Small intestine (tissue), 7 donors: ENCODE results near the gene PACRG. TPM values are rescaled to one million over a fixed set of nuclear protein-coding genes. Genes with fewer than 3 reads are reported as not detected.

Source experiments
- DNase-seq, 2 donors: peaks; one replicate each; pipeline versions ENCODE4 v3.0.0 to v3.0.0-alpha.2; 2013
- FAIRE-seq: peaks from 2 replicates; lab custom pipeline; 2012; peaks lifted over from hg19 to GRCh38; lab: Jason Lieb, UNC
- H3K27ac ChIP-seq, 3 donors: one replicate each; pipeline ENCODE4 v1.5.1; 2013; ENCODE audit warnings: low read length in 2 of 3, mild to moderate bottlenecking in 2 of 3, control low read depth in 1 of 3, inconsistent platforms in 1 of 3, low read depth in 1 of 3, moderate library complexity in 1 of 3
- H3K27me3 ChIP-seq, 3 donors: one replicate each; pipeline ENCODE4 v1.6.1; 2013; ENCODE audit warnings: low read length in 3 of 3, inconsistent platforms in 1 of 3; ENCODE audit not compliant: control insufficient read depth in 3 of 3, insufficient read depth in 3 of 3
- H3K36me3 ChIP-seq, 3 donors: one replicate each; pipeline ENCODE4 v1.6.1; 2013; ENCODE audit warnings: low read length in 3 of 3, inconsistent platforms in 1 of 3, low read depth in 1 of 3, mild to moderate bottlenecking in 1 of 3, moderate library complexity in 1 of 3; ENCODE audit not compliant: control insufficient read depth in 3 of 3, insufficient read depth in 2 of 3
- H3K4me1 ChIP-seq, 3 donors: one replicate each; pipeline ENCODE4 v1.6.1; 2013; ENCODE audit warnings: low read length in 2 of 3, inconsistent platforms in 1 of 3, low read depth in 1 of 3, mild to moderate bottlenecking in 1 of 3, moderate library complexity in 1 of 3; ENCODE audit not compliant: control insufficient read depth in 3 of 3, insufficient read depth in 2 of 3
- H3K4me3 ChIP-seq, 3 donors: one replicate each; pipeline ENCODE4 v1.5.1; 2013; ENCODE audit warnings: low read length in 3 of 3, control low read depth in 1 of 3, inconsistent platforms in 1 of 3, low read depth in 1 of 3, mild to moderate bottlenecking in 1 of 3, moderate library complexity in 1 of 3
- H3K9me3 ChIP-seq, 2 donors: one replicate each; pipeline ENCODE4 v1.6.1; 2013; ENCODE audit warnings: low read depth in 1 of 2, low read length in 1 of 2; ENCODE audit not compliant: control insufficient read depth in 2 of 2, insufficient read depth in 1 of 2
- WGBS, 3 donors: extraction: QIAGEN DNeasy Blood & Tissue Kit; methylation state at CpG; one replicate each; pipeline ENCODE4 v1.1.7; 2013; 5-methylcytosine and 5-hydroxymethylcytosine counted together
- polyA plus RNA-seq, 4 donors: library from polyadenylated mRNA; stranded (reverse) in 3 of 4; unstranded in 1 of 4; fragments of 200-250 nt in 3 of 4; fragments of 120-200 nt in 1 of 4; gene quantifications; one replicate each; pipeline versions ENCODE4 v1.2.1 to v1.2.3, GENCODE V29; 2013
- donor health status: healthy with polysubstance abuse.
- donor health status: control.
- donor health status: control.
- donor health status: Bipolar disorder and iron deficiency.
- donor health status: healthy.

The PACRG gene
- polyA plus RNA-seq, 4 donors, result 0.49 to 1.5 TPM; not detected in 2

DNA sequence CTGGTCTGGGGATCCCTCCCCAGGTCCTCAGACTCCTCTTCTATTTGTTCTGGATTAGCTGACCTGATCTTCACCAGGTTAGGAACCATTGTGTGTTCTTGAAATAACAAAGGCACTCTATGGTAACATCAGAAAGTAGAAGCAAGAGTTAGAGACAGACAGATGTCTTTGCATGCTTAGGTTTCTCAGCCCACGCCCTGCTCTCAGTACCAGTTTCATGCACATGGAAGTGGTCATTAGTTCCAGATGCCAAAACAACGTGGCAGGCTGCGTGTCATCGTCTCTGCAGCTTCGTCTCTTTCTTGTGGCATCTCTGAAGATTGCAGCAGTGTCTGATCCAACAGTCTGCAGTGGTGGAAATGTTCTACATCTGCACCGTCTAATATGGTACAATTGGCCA is 89.4 kb downstream of the PACRG start:
- Histone ChIP-seq H3K27ac (no peak overlapping the region), H3K9me3 (no peaks in the 10 kb centered on the region), H3K27me3 (no peaks in the 10 kb centered on the region), H3K4me1 (no peaks in the 10 kb centered on the region), H3K4me3 (no peak overlapping the region), H3K36me3 (no peaks in the 10 kb centered on the region)
- 79 to 87% (median 86%) methylated on average over 6 of the region's 6 CpGs for WGBS, 3 donors
- no peak for DNase-seq
- FAIRE-seq, result no peak

- FAIRE-seq, result no peak
- Histone ChIP-seq H3K36me3 (no peaks in the 10 kb centered on the region), H3K4me1 (no peaks in the 10 kb centered on the region)
Observed at GRCh38 chr6:162819284-162819683, 91.5 kb downstream of the PACRG start.

DNA sequence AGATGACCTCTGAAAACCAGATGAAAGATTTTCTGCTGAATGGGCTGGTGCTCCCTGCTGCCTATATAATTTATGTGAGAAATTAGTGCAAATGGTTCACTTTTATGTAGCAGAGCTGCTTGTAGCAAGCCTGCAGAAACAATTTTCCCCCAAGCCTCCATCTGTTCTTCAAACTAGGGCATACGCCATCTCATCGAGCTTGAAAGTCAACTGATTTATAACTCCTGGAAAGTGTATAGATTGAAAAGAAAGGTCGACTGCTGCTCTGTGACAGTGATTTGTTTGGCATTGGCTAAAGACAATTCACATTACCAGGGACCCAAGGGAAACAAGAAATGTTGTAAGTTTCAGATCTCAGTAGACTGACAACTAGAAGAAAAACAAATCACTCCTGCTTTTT is 93.3 kb downstream of the PACRG start:
- no peaks in the 10 kb centered on the region for H3K27me3 ChIP-seq
- no peaks in the 10 kb centered on the region for H3K9me3 ChIP-seq
- no peaks in the 10 kb centered on the region for H3K4me1 ChIP-seq
- FAIRE-seq, result no peak
- 27 to 50% (median 45%) methylated on average over 3 of the region's 3 CpGs for WGBS, 3 donors
- no peaks in the 10 kb centered on the region for H3K36me3 ChIP-seq
- no peak overlapping the region for H3K4me3 ChIP-seq
- H3K27ac ChIP-seq, result no peak overlapping the region
- no peak for DNase-seq

More at GRCh38 chr6:162819284-162819683, 91.5 kb downstream of the PACRG start:
- no peak for DNase-seq
- Histone ChIP-seq H3K27ac (no peak overlapping the region), H3K9me3 (no peaks in the 10 kb centered on the region), H3K4me3 (no peak overlapping the region), H3K27me3 (no peaks in the 10 kb centered on the region)
- 79 to 82% (median 79%) methylated on average over 2 of the region's 2 CpGs for WGBS, 3 donors

- Histone ChIP-seq H3K4me3 (no peak overlapping the region), H3K9me3 (no peaks in the 10 kb centered on the region), H3K27ac (no peak overlapping the region), H3K4me1 (no peaks in the 10 kb centered on the region), H3K36me3 (no peaks in the 10 kb centered on the region), H3K27me3 (no peaks in the 10 kb centered on the region)
- no peak for FAIRE-seq
- WGBS, 3 donors, result 67 to 73% (median 71%) methylated on average over 6 of the region's 6 CpGs
- DNase-seq, result no peak
Observed at GRCh38 chr6:162825597-162825996, 97.8 kb downstream of the PACRG start.

GRCh38 chr6:162829013-162829742 is 101.4 kb downstream of the PACRG start:
- H3K4me3 ChIP-seq, result no peak overlapping the region
- no peak overlapping the region for H3K27ac ChIP-seq
- no peaks in the 10 kb centered on the region for H3K27me3 ChIP-seq
- WGBS, 3 donors, result 74 to 79% (median 76%) methylated on average over 8 of the region's 8 CpGs
- no peaks in the 10 kb centered on the region for H3K36me3 ChIP-seq
- no peak for DNase-seq
- H3K9me3 ChIP-seq, result no peaks in the 10 kb centered on the region
- H3K4me1 ChIP-seq, result no peaks in the 10 kb centered on the region
- no peak for FAIRE-seq

- Histone ChIP-seq H3K27me3 (no peaks in the 10 kb centered on the region), H3K4me3 (no peak overlapping the region), H3K4me1 (no peaks in the 10 kb centered on the region), H3K36me3 (no peaks in the 10 kb centered on the region), H3K9me3 (peaks cover 0 to 2% of the 10 kb centered on the region in 2 donors), H3K27ac (no peak overlapping the region)
- WGBS, 3 donors, result 70 to 77% (median 77%) methylated on average over 4 of the region's 4 CpGs
- no peak for FAIRE-seq
- DNase-seq, result no peak
Observed at GRCh38 chr6:162833776-162834175, 106.0 kb downstream of the PACRG start.

- 70 to 79% (median 73%) methylated on average over 9 of the region's 9 CpGs for WGBS, 3 donors
- H3K4me3 ChIP-seq, result no peak overlapping the region
- FAIRE-seq (no peak), DNase-seq (no peak)
- no peaks in the 10 kb centered on the region for H3K36me3 ChIP-seq
- no peak overlapping the region for H3K27ac ChIP-seq
- no peaks in the 10 kb centered on the region for H3K9me3 ChIP-seq
- H3K4me1 ChIP-seq, result no peaks in the 10 kb centered on the region
- H3K27me3 ChIP-seq, result no peaks in the 10 kb centered on the region
Observed at GRCh38 chr6:162845972-162846371, 118.2 kb downstream of the PACRG start.

DNA sequence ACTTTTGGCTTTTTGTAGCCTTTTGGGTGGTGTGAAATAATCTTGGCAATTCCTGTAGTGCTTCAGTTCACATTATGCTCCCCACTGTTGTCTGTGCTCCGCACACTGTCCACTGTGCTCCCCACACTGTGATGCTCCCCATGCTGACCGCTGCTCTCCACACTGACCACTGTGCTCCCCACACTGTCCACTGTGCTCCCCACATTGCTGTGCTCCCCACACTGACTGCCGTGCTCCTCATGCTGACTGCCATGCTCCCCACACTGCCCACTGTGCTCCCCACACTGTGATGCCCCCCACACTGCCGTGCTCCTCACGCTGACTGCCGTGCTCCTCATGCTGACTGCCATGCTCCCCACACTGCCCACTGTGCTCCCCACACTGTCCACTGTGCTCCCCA is 118.9 kb downstream of the PACRG start:
- no peak overlapping the region for H3K4me3 ChIP-seq
- WGBS, 3 donors, result 94 to 96% (median 95%) methylated on average over 6 of the region's 6 CpGs

DNA sequence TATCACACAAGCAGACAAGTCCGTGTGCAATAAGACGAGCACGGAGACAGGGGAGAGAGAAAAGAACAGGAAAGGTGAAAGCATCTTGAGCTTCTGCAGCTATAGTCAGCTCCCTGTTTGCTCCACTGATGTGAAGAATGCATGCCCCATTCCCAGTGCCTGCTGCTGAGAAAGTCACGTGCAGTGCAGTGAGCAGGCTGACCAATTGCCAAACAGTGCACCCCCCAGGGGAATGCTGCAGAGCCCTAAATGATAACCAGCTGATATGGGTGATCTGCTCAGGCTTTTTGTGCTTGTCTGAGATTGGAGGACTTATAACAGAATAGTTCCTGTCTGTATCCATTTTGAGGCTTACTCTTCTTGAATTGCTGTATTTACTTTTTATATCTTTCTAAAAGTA is 121.5 kb downstream of the PACRG start:
- WGBS, 3 donors, result 68 to 76% (median 74%) methylated on average over 4 of the region's 4 CpGs
- H3K9me3 ChIP-seq, result no peaks in the 10 kb centered on the region
- no peak overlapping the region for H3K4me3 ChIP-seq
- DNase-seq, result no peak
- no peak for FAIRE-seq
- H3K27ac ChIP-seq, result no peak overlapping the region
- no peaks in the 10 kb centered on the region for H3K36me3 ChIP-seq
- H3K4me1 ChIP-seq, result no peaks in the 10 kb centered on the region
- H3K27me3 ChIP-seq, result no peaks in the 10 kb centered on the region

More for the DNA sequence above, 118.9 kb downstream of the PACRG start:
- no peaks in the 10 kb centered on the region for H3K27me3 ChIP-seq
- H3K9me3 ChIP-seq, result no peaks in the 10 kb centered on the region
- H3K36me3 ChIP-seq, result no peaks in the 10 kb centered on the region
- H3K27ac ChIP-seq, result no peak overlapping the region
- DNase-seq, result no peak
- H3K4me1 ChIP-seq, result no peaks in the 10 kb centered on the region
- no peak for FAIRE-seq
